ENCODE measurements around the gene TAPT1. TPM values are rescaled to one million over a fixed set of nuclear protein-coding genes. Genes with fewer than 3 reads are reported as not detected.

TAPT1 gene
- total RNA-seq, 1 experiment from 2014 or later, result 48.6 TPM

DNA sequence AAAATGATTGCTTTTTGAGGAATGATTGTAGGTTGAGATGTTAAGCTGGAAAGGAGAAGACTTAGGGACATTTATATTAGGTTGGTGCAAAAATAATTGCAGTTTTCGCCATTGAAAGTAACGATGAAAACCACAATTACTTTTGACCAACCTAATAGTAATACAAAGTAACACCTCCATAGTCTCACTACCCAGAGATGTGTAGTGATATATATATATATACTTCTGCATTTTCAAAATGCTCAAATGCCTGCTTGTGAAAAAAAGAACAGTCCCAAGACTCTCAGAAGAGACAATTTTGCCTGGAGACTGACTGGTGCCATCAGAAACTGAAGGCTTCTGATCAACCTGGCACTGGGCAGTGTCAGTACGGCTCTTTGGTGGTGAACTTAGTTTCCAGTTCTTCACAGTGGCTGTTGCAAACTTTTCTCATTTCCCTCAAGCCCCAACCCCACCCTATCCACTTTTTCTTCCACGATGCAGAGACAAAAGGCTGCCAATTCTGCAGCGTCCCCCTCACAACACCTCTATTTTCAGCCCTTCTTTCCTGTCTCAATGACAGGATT lies 35.1 kb upstream of the TAPT1 start:
- H3K27me3 ChIP-seq (replicated peaks; ENCODE audit: insufficient read depth, low read depth, low read length, poor library complexity), result no peaks in the 10 kb centered on the region
- no peaks in the 10 kb centered on the region for H3K36me3 ChIP-seq (ENCODE audit: insufficient read depth, low read length, poor library complexity, severe bottlenecking)
- H3K4me3 ChIP-seq (ENCODE audit: low read depth, low read length, poor library complexity, severe bottlenecking), result no peak overlapping the region
- BruUV-seq (replicated peaks), result no TSS peak
- no peak for TF ChIP-seq EZH2 (IDR thresholded peaks at IDR 0.05; ENCODE audit: borderline replicate concordance, low read depth, low read length, poor library complexity, severe bottlenecking)
- TF ChIP-seq, protein P1, sequence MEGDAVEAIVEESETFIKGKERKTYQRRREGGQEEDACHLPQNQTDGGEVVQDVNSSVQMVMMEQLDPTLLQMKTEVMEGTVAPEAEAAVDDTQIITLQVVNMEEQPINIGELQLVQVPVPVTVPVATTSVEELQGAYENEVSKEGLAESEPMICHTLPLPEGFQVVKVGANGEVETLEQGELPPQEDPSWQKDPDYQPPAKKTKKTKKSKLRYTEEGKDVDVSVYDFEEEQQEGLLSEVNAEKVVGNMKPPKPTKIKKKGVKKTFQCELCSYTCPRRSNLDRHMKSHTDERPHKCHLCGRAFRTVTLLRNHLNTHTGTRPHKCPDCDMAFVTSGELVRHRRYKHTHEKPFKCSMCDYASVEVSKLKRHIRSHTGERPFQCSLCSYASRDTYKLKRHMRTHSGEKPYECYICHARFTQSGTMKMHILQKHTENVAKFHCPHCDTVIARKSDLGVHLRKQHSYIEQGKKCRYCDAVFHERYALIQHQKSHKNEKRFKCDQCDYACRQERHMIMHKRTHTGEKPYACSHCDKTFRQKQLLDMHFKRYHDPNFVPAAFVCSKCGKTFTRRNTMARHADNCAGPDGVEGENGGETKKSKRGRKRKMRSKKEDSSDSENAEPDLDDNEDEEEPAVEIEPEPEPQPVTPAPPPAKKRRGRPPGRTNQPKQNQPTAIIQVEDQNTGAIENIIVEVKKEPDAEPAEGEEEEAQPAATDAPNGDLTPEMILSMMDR (conservative IDR thresholded peaks at IDR 0.05; ENCODE audit: low read depth, low read length), result no peak
- DNase-seq (ENCODE audit: low spot score), result no peak
- H3K9me3 ChIP-seq (ENCODE audit: low read depth, low read length, poor library complexity, severe bottlenecking), result no peaks in the 10 kb centered on the region
- H3K27ac ChIP-seq (ENCODE audit: low read depth, low read length, poor library complexity, severe bottlenecking), result no peak overlapping the region
- peaks cover 5% of the 10 kb centered on the region for H3K4me1 ChIP-seq (ENCODE audit: insufficient read depth, low read length, poor library complexity, severe bottlenecking)
- POLR2A ChIA-PET (ENCODE audit: low non-redundant PET), result no interaction called here
- CTCF ChIA-PET, result no interaction called here
- intact Hi-C loops (cut with micrococcal nuclease; ENCODE audit: unreplicated experiment), result loop anchor here (5.0 to 10.0 kb wide), 2 partner anchors 64 to 787 kb away; no protein-coding TSS in a partner anchor

DNA sequence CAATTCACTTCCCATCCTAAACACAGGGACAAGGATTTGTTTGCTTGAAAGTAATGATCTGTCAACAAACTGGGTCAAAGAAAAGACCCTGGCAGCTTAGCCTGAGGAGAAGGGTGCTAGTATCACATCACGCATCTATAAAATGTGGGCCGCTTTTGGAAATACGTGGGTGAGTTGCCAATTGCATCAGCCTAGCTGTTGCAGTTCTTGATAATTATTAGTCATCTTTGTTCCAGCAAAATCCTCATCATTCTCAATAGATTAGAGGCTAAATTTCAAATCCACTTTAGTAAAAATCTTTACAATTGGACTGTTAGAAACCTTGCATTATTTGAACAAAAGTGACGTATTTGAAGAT lies 33.6 kb upstream of the TAPT1 start:
- Histone ChIP-seq H3K4me1 (ENCODE audit: insufficient read depth, low read length, poor library complexity, severe bottlenecking) (peaks cover 5% of the 10 kb centered on the region), H3K4me3 (ENCODE audit: low read depth, low read length, poor library complexity, severe bottlenecking) (no peak overlapping the region), H3K27ac (ENCODE audit: low read depth, low read length, poor library complexity, severe bottlenecking) (peak overlapping the region; percentile 23), H3K27me3 (replicated peaks; ENCODE audit: insufficient read depth, low read depth, low read length, poor library complexity) (no peaks in the 10 kb centered on the region), H3K9me3 (ENCODE audit: low read depth, low read length, poor library complexity, severe bottlenecking) (no peaks in the 10 kb centered on the region), H3K36me3 (ENCODE audit: insufficient read depth, low read length, poor library complexity, severe bottlenecking) (no peaks in the 10 kb centered on the region)
- intact Hi-C loops (cut with micrococcal nuclease; ENCODE audit: unreplicated experiment), result loop anchor here (5.0 to 10.0 kb wide), 2 partner anchors 63 to 785 kb away; no protein-coding TSS in a partner anchor
- no TSS peak for BruUV-seq (replicated peaks)
- ChIA-PET POLR2A (ENCODE audit: low non-redundant PET) (no interaction called here), CTCF (no interaction called here)
- no peak for TF ChIP-seq EZH2 (IDR thresholded peaks at IDR 0.05; ENCODE audit: borderline replicate concordance, low read depth, low read length, poor library complexity, severe bottlenecking)
- TF ChIP-seq, protein P1 (conservative IDR thresholded peaks at IDR 0.05; ENCODE audit: low read depth, low read length), result no peak
- DNase-seq (ENCODE audit: low spot score), result no peak

DNA sequence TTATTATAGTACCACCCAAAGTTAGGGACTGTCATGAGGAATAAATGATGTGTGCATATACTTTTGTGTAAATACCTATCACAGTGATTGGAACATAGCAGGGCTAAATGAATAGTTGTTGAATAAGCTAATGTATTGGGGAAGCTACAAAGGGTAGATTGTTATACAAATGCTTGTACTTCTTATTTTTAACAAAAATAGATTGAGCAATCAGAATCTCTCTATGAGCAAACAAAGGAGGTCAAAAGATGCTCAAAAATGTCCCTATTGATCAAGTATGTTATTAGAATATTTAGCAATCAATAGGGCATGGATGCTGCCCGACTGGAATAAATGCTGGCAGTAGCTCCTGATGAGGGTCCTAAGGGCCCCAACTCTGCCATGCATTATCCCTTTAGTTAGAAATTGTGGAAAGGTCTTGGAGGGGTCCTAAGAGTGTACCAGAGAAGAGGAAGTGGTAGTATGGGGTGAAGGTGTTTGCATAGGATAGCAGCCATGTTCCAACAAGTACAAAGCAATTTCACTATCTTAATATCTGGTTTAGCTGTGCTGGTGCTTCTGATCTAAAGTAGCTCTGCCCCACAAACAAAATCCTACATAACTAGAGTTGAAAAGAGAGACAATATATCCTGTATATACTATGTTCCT lies 33.1 kb upstream of the TAPT1 start:
- TF ChIP-seq EZH2 (IDR thresholded peaks at IDR 0.05; ENCODE audit: borderline replicate concordance, low read depth, low read length, poor library complexity, severe bottlenecking), result no peak
- TF ChIP-seq, protein P1 (conservative IDR thresholded peaks at IDR 0.05; ENCODE audit: low read depth, low read length), result no peak
- Histone ChIP-seq H3K27me3 (replicated peaks; ENCODE audit: insufficient read depth, low read depth, low read length, poor library complexity) (no peaks in the 10 kb centered on the region), H3K4me3 (ENCODE audit: low read depth, low read length, poor library complexity, severe bottlenecking) (no peak overlapping the region), H3K27ac (ENCODE audit: low read depth, low read length, poor library complexity, severe bottlenecking) (peak overlapping the region; percentile 23), H3K36me3 (ENCODE audit: insufficient read depth, low read length, poor library complexity, severe bottlenecking) (no peaks in the 10 kb centered on the region), H3K4me1 (ENCODE audit: insufficient read depth, low read length, poor library complexity, severe bottlenecking) (peaks cover 5% of the 10 kb centered on the region), H3K9me3 (ENCODE audit: low read depth, low read length, poor library complexity, severe bottlenecking) (no peaks in the 10 kb centered on the region)
- BruUV-seq (replicated peaks), result no TSS peak
- intact Hi-C loops (cut with micrococcal nuclease; ENCODE audit: unreplicated experiment), result no loop called here
- ChIA-PET CTCF (interaction anchor here (0.6 kb wide), 1 partner anchor 1110 kb away, joined by 3 read pairs; no protein-coding TSS in a partner anchor), POLR2A (ENCODE audit: low non-redundant PET) (no interaction called here)
- DNase-seq (ENCODE audit: low spot score), result no peak

Measured in A673 (cell line).